ENCODE measurements around the gene DOP1B.
"Not testable (repeated sequence)": the region's sequence is repeated elsewhere in the genome, so short reads cannot be mapped to it uniquely, and the experiment has no call there.

The DOP1B gene

DNA sequence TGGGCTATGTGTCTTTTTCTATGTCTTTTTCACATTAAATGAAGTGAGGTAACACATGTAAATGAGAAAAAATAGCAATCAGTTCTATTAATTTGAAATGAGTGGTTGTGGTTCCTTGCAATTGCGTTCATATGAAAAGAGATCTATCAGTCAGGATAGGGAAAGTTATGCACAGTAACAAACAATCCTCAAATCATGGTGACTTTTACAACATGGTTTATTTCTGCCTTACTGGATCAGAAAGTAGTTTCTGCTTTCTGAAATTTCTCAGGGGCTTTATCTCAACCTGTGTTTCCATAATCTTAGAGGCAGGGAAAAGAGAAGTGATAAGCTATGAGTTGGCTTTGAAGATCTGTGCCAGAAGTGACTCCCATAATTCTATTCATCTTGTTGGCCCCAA is 39.0 kb downstream of the DOP1B start:
- no peaks in the 10 kb centered on the region for H3K4me1 ChIP-seq (ENCODE audit: insufficient read depth, low read length)
- no peak overlapping the region for H3K27ac ChIP-seq (ENCODE audit: low read length)
- no peak overlapping the region for H3K4me3 ChIP-seq (ENCODE audit: low read length)
- H3K9ac ChIP-seq (ENCODE audit: low read depth, low read length): no peak overlapping the region
- H3K36me3 ChIP-seq (ENCODE audit: insufficient read depth, low read depth, low read length): no peaks in the 10 kb centered on the region
- H3K9me3 ChIP-seq (ENCODE audit: insufficient read depth, low read depth, low read length): no peaks in the 10 kb centered on the region
- no peaks in the 10 kb centered on the region for H3K27me3 ChIP-seq (ENCODE audit: insufficient read depth, low read length)

DNA sequence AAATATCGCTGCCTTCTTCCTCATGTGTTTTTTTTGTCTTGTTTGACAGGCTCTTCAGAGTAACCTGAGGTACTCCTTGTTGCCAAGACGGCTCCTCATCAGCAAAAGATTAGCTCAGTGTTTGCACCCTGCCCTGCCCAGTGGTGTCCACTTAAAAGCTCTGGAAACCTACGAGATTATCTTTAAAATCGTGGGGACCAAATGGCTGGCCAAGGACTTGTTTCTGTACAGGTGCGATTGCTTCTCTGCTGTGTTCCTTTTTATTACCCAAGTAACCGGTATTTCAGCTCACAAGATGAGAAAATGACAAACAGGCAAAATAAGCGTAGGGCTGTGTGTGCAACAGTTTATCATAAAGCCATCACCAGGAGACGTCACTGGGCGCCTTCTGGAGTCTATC is 42.4 kb downstream of the DOP1B start:
- H3K9ac ChIP-seq (ENCODE audit: low read depth, low read length): no peak overlapping the region
- H3K27me3 ChIP-seq (ENCODE audit: insufficient read depth, low read length): no peaks in the 10 kb centered on the region
- H3K4me1 ChIP-seq (ENCODE audit: insufficient read depth, low read length): no peaks in the 10 kb centered on the region
- no peak overlapping the region for H3K4me3 ChIP-seq (ENCODE audit: low read length)
- H3K9me3 ChIP-seq (ENCODE audit: insufficient read depth, low read depth, low read length): no peaks in the 10 kb centered on the region
- no peaks in the 10 kb centered on the region for H3K36me3 ChIP-seq (ENCODE audit: insufficient read depth, low read depth, low read length)
- no peak overlapping the region for H3K27ac ChIP-seq (ENCODE audit: low read length)

DNA sequence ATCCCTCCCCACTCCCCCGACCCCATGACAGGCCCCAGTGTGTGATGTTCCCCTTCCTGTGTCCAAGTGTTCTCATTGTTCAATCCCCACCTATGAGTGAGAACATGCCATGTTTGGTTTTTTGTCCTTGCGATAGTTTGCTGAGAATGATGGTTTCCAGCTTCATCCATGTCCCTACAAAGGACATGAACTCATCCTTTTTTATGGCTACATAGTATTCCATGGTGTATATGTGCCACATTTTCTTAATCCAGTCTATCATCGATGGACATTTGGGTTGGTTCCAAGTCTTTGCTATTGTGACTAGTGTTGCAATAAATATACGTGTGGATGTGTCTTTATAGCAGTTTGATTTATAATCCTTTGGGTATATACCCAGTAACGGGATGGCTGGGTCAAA is 43.0 kb downstream of the DOP1B start:
- not testable (repeated sequence) for H3K27ac ChIP-seq (ENCODE audit: low read length); H3K4me1 ChIP-seq (ENCODE audit: insufficient read depth, low read length); H3K9ac ChIP-seq (ENCODE audit: low read depth, low read length); H3K27me3 ChIP-seq (ENCODE audit: insufficient read depth, low read length); H3K4me3 ChIP-seq (ENCODE audit: low read length); H3K36me3 ChIP-seq (ENCODE audit: insufficient read depth, low read depth, low read length); H3K9me3 ChIP-seq (ENCODE audit: insufficient read depth, low read depth, low read length)

DNA sequence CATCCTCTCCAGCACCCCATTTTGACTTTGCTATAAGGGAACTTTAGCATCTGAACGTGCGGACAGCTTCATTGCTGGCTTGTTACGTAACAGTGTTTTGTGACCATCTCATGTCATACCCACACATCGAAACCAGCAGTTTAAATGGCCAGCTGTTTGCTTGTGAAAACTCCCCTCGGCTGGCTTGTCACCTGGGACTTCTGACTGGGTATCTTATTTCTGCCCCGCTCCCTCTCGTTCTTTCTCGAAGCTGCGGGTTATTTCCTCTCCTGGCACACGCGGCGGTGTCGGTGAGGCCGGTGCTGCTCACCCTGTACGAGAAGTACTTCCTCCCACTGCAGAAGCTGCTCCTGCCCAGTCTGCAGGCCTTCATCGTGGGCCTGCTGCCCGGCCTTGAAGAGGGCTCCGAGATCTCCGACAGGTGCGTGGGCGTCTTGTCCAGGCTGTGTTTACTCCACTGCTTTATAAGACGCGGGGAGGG is 43.5 kb downstream of the DOP1B start:
- no peaks in the 10 kb centered on the region for H3K9me3 ChIP-seq (ENCODE audit: insufficient read depth, low read depth, low read length)
- no peaks in the 10 kb centered on the region for H3K4me1 ChIP-seq (ENCODE audit: insufficient read depth, low read length)
- H3K36me3 ChIP-seq (ENCODE audit: insufficient read depth, low read depth, low read length): no peaks in the 10 kb centered on the region
- no peak overlapping the region for H3K27ac ChIP-seq (ENCODE audit: low read length)
- no peaks in the 10 kb centered on the region for H3K27me3 ChIP-seq (ENCODE audit: insufficient read depth, low read length)
- H3K4me3 ChIP-seq (ENCODE audit: low read length): no peak overlapping the region
- H3K9ac ChIP-seq (ENCODE audit: low read depth, low read length): no peak overlapping the region

DNA sequence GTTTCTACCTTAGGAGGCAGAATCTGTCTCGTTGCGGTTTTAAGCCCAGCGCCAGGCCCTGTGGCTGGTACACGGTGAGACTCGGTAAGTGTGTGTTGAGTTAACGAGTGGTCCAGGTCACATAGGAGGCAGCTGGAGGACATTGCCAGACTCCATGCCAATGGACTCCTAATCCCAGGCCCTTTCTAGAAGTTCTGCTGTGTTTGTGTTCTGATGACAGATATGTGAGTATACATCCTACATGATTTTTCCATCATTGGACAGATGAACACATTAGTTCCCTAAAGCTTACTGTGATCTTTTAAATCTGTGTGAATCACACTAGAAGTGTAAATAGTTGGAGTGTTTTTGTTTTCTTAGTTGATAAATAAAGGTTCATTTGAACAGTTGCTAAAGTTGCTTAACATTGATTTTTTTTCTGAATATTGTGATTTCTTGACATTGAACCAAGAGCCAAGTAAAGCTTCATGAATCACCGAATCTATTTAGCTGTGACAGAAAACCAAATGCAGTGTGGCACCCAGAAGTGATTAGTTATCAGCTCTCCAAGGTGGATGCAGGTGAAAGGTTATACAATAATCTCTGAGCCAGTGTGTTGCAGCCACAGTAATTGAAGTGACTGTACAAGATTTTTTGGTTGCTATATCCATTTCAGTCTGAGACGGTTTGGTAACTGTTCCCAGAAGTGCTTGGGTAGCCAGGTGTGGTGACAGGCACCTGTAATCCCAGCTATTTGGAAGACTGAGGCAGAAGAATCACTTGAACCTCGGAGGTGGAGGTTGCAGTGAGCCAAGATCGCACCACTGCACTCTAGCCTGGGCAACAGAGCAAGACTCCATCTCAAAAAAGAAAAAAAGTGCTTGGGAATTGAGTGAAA is 46.3 kb downstream of the DOP1B start:
- Histone ChIP-seq H3K4me3 (ENCODE audit: low read length) (no peak overlapping the region), H3K36me3 (ENCODE audit: insufficient read depth, low read depth, low read length) (no peaks in the 10 kb centered on the region), H3K9me3 (ENCODE audit: insufficient read depth, low read depth, low read length) (no peaks in the 10 kb centered on the region), H3K4me1 (ENCODE audit: insufficient read depth, low read length) (no peaks in the 10 kb centered on the region), H3K9ac (ENCODE audit: low read depth, low read length) (no peak overlapping the region), H3K27me3 (ENCODE audit: insufficient read depth, low read length) (no peaks in the 10 kb centered on the region), H3K27ac (ENCODE audit: low read length) (no peak overlapping the region)

DNA sequence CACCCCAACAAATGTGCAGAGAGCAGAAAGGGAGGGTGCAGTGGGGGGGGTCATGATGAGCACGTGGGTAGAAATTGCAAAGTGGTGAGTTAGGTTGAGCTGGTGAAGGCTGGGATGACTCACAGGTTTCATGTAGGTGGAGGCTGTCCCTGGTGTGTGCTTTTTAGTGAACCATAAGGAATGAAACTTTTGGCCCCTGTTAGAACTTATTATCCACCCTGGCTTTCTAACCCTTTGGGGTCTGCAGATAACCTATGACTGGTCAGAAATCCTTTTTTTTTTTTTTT is 46.9 kb downstream of the DOP1B start:
- Histone ChIP-seq H3K4me3 (ENCODE audit: low read length) (no peak overlapping the region), H3K9me3 (ENCODE audit: insufficient read depth, low read depth, low read length) (no peaks in the 10 kb centered on the region), H3K27me3 (ENCODE audit: insufficient read depth, low read length) (no peaks in the 10 kb centered on the region), H3K27ac (ENCODE audit: low read length) (no peak overlapping the region), H3K9ac (ENCODE audit: low read depth, low read length) (no peak overlapping the region), H3K4me1 (ENCODE audit: insufficient read depth, low read length) (no peaks in the 10 kb centered on the region), H3K36me3 (ENCODE audit: insufficient read depth, low read depth, low read length) (no peaks in the 10 kb centered on the region)

DNA sequence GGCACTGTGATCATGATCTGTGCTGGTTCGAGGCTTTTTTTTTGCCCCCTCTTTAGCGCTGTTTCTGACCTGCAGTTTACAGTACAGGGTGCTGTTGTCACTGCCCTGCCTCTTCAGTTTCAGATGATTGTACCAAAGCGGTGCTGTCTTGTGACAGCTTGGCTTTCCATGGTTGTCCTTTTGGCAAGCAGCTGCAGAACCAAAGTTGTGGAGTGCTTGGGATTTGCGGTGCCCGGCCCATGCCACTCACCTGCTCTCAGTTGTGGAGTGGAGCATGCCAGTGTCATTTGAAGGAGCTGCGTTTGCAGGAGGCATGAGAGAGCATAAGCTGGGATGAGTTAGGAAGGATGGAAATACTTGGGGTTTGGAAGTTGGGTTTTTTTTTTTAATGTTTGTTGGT is 48.4 kb downstream of the DOP1B start:
- H3K9me3 ChIP-seq (ENCODE audit: insufficient read depth, low read depth, low read length): no peaks in the 10 kb centered on the region
- H3K36me3 ChIP-seq (ENCODE audit: insufficient read depth, low read depth, low read length): no peaks in the 10 kb centered on the region
- H3K27ac ChIP-seq (ENCODE audit: low read length): no peak overlapping the region
- no peak overlapping the region for H3K4me3 ChIP-seq (ENCODE audit: low read length)
- H3K27me3 ChIP-seq (ENCODE audit: insufficient read depth, low read length): no peaks in the 10 kb centered on the region
- H3K9ac ChIP-seq (ENCODE audit: low read depth, low read length): no peak overlapping the region
- 0 out of 2 replicates have a peak, but pooled peaks cover 3% of the 10 kb centered on the region for H3K4me1 ChIP-seq (ENCODE audit: insufficient read depth, low read length)

DNA sequence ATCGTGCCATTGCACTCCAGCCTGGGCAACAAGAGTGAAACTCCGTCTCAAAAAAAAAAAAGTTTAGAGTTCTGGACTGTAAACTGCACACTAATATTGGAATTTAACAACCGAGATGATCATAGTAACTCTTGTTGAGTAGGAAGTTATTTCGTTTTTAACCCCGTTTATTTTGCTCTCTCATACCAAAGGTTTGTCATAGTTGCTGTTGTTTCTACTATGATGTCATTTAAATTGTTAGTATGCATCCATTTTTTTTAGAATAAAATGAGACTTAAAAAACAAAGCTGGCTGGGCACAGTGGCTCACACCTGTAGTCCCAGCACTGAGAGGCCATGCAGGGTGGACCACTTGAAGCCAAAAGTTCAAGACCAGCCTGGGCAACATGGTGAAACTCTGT is 49.3 kb downstream of the DOP1B start:
- Histone ChIP-seq H3K4me3 (ENCODE audit: low read length) (no peak overlapping the region), H3K4me1 (ENCODE audit: insufficient read depth, low read length) (0 out of 2 replicates have a peak, but pooled peaks cover 3% of the 10 kb centered on the region), H3K36me3 (ENCODE audit: insufficient read depth, low read depth, low read length) (no peaks in the 10 kb centered on the region), H3K9ac (ENCODE audit: low read depth, low read length) (no peak overlapping the region), H3K9me3 (ENCODE audit: insufficient read depth, low read depth, low read length) (no peaks in the 10 kb centered on the region), H3K27me3 (ENCODE audit: insufficient read depth, low read length) (no peaks in the 10 kb centered on the region), H3K27ac (ENCODE audit: low read length) (no peak overlapping the region)
